Smooth muscle cell (in vitro differentiated cells): ENCODE measurements around the gene NMRK2. TPM values are rescaled to one million over a fixed set of nuclear protein-coding genes. Genes with fewer than 3 reads are reported as not detected.
A peak's percentile ranks its signal among the peaks of the same experiment; 100 is the strongest.

Experiments used
- DNase-seq: peaks from one replicate; lab custom pipeline; 2025; ENCODE audit not compliant: unreplicated experiment; lab: John Stamatoyannopoulos, UW
- H2AFZ ChIP-seq: fragments of 200-600 bp; sonication (generic); 2 replicates; pipeline ENCODE4 v1.6.0; 2016; ENCODE audit warnings: antibody characterized with exemption, low read depth, mild to moderate bottlenecking
- H3F3A ChIP-seq: fragments of 200-600 bp; sonication (generic); 2 replicates; pipeline ENCODE4 v1.6.0; 2017; ENCODE audit warnings: antibody characterized with exemption, low read depth
- H3K27ac ChIP-seq: fragments of 200-600 bp; sonication (generic); 2 replicates; pipeline ENCODE4 v1.5.1; 2016; ENCODE audit warnings: low read depth, mild to moderate bottlenecking
- H3K27me3 ChIP-seq: fragments of 200-600 bp; sonication (generic); 2 replicates; pipeline ENCODE4 v1.6.1; 2016; ENCODE audit warnings: low read depth, mild to moderate bottlenecking
- H3K36me3 ChIP-seq: fragments of 200-600 bp; sonication (generic); 2 replicates; pipeline ENCODE4 v1.5.1; 2016; ENCODE audit warnings: low read depth
- H3K4me1 ChIP-seq: fragments of 200-600 bp; sonication (generic); 2 replicates; pipeline ENCODE4 v1.5.1; 2016; ENCODE audit warnings: low read depth
- H3K4me2 ChIP-seq: fragments of 200-600 bp; sonication (generic); 2 replicates; pipeline ENCODE4 v1.6.0; 2016; ENCODE audit warnings: mild to moderate bottlenecking
- H3K4me3 ChIP-seq: fragments of 200-600 bp; sonication (generic); 2 replicates; pipeline ENCODE4 v1.5.1; 2016; ENCODE audit warnings: mild to moderate bottlenecking
- H3K79me2 ChIP-seq: fragments of 200-600 bp; sonication (generic); 2 replicates; pipeline ENCODE4 v1.6.0; 2016; ENCODE audit warnings: low read depth, mild to moderate bottlenecking
- H3K9ac ChIP-seq: fragments of 200-600 bp; sonication (generic); 2 replicates; pipeline ENCODE4 v1.6.0; 2016; ENCODE audit warnings: low read depth
- H3K9me3 ChIP-seq: fragments of 200-600 bp; sonication (generic); replicated peaks from 2 replicates; pipeline ENCODE4 v1.5.1; 2016; ENCODE audit warnings: low read depth
- H4K20me1 ChIP-seq: fragments of 200-600 bp; sonication (generic); 2 replicates; pipeline ENCODE4 v1.6.0; 2016; ENCODE audit warnings: low read depth
- WGBS: methylation state at CpG from one replicate; pipeline ENCODE4 v1.1.7; 2016; ENCODE audit warnings: low lambda C conversion rate; 5-methylcytosine and 5-hydroxymethylcytosine counted together
- polyA plus RNA-seq: library from polyadenylated mRNA; unstranded; fragments of >200 nt; fragmentation: Nextera tagmentation; extraction: Ambion mirVana; gene quantifications from 2 replicates; pipeline ENCODE4 v1.2.1, GENCODE V29; 2016
- total RNA-seq: library from RNA; depleted of rRNA; stranded (reverse); fragments of >200 nt; gene quantifications from 2 replicates; pipeline ENCODE4 v1.2.3, GENCODE V29; 2014
- TF ChIP-seq, protein P1 (sequence below): fragments of 200-600 bp; sonication (generic); IDR thresholded peaks from 2 replicates; pipeline ENCODE4 v1.5.1; 2017; ENCODE audit warnings: borderline replicate concordance, mild to moderate bottlenecking, antibody characterized with exemption; ENCODE audit not compliant: insufficient read depth, poor library complexity, severe bottlenecking

The NMRK2 gene
- total and polyA plus RNA-seq, 2 experiments from 2014 or later = not detected

GRCh38 chr19:3979674-3980352 lies 46.9 kb downstream of the NMRK2 start:
- Histone ChIP-seq H3K4me1 (peaks cover 15% of the 10 kb centered on the region), H3K27me3 (no peaks in the 10 kb centered on the region), H3K36me3 (peaks cover 10% of the 10 kb centered on the region), H3K4me3 (no peak overlapping the region), H3F3A (peaks cover 79% of the 10 kb centered on the region), H2AFZ (no peak overlapping the region), H3K79me2 (peaks cover 98% of the 10 kb centered on the region), H3K9me3 (no peaks in the 10 kb centered on the region), H4K20me1 (peaks cover 100% of the 10 kb centered on the region), H3K4me2 (no peak overlapping the region), H3K9ac (no peak overlapping the region), H3K27ac (no peak overlapping the region)
- WGBS = 95% methylated on average over 25 of the region's 25 CpGs
- TF ChIP-seq, protein P1, sequence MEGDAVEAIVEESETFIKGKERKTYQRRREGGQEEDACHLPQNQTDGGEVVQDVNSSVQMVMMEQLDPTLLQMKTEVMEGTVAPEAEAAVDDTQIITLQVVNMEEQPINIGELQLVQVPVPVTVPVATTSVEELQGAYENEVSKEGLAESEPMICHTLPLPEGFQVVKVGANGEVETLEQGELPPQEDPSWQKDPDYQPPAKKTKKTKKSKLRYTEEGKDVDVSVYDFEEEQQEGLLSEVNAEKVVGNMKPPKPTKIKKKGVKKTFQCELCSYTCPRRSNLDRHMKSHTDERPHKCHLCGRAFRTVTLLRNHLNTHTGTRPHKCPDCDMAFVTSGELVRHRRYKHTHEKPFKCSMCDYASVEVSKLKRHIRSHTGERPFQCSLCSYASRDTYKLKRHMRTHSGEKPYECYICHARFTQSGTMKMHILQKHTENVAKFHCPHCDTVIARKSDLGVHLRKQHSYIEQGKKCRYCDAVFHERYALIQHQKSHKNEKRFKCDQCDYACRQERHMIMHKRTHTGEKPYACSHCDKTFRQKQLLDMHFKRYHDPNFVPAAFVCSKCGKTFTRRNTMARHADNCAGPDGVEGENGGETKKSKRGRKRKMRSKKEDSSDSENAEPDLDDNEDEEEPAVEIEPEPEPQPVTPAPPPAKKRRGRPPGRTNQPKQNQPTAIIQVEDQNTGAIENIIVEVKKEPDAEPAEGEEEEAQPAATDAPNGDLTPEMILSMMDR = no peak
- DNase-seq = no peak

- no peak overlapping the region for H3K27ac ChIP-seq
- peaks cover 71% of the 10 kb centered on the region for H3F3A ChIP-seq
- no peak overlapping the region for H3K4me2 ChIP-seq
- no peak overlapping the region for H3K9ac ChIP-seq
- no peaks in the 10 kb centered on the region for H3K9me3 ChIP-seq
- 97% methylated on average over 31 of the region's 31 CpGs for WGBS
- TF ChIP-seq, protein P1 = no peak
- peaks cover 10% of the 10 kb centered on the region for H3K36me3 ChIP-seq
- DNase-seq = no peak
- no peaks in the 10 kb centered on the region for H3K27me3 ChIP-seq
- peaks cover 16% of the 10 kb centered on the region for H3K4me1 ChIP-seq
- peaks cover 96% of the 10 kb centered on the region for H3K79me2 ChIP-seq
- no peak overlapping the region for H3K4me3 ChIP-seq
- H2AFZ ChIP-seq = no peak overlapping the region
- H4K20me1 ChIP-seq = peaks cover 96% of the 10 kb centered on the region
Measured at GRCh38 chr19:3980353-3981251, 47.7 kb downstream of the NMRK2 start.

GRCh38 chr19:3981373-3981735 lies 48.5 kb downstream of the NMRK2 start:
- H3K27ac ChIP-seq = peak overlapping the region; percentile 98
- peaks cover 89% of the 10 kb centered on the region for H3K79me2 ChIP-seq
- H3K4me3 ChIP-seq = no peak overlapping the region
- no peak overlapping the region for H3K9ac ChIP-seq
- H3K36me3 ChIP-seq = peaks cover 10% of the 10 kb centered on the region
- peaks cover 89% of the 10 kb centered on the region for H4K20me1 ChIP-seq
- H3K4me1 ChIP-seq = peaks cover 23% of the 10 kb centered on the region
- H3K4me2 ChIP-seq = no peak overlapping the region
- H2AFZ ChIP-seq = no peak overlapping the region
- peaks cover 65% of the 10 kb centered on the region for H3F3A ChIP-seq
- H3K27me3 ChIP-seq = no peaks in the 10 kb centered on the region
- TF ChIP-seq, protein P1 = no peak
- 97% methylated on average over 10 of the region's 10 CpGs for whole genome bisulfite sequencing
- DNase-seq = no peak
- no peaks in the 10 kb centered on the region for H3K9me3 ChIP-seq
